HG02981 (cell line): ENCODE data around the gene SRRM2.

Experiments
- ATAC-seq: cut with Tn5 transposase; IDR thresholded peaks from one replicate; pipeline ENCODE4 v1.9.1; 2021; ENCODE audit warnings: mild to moderate bottlenecking, moderate library complexity; ENCODE audit not compliant: unreplicated experiment

The SRRM2 gene

DNA sequence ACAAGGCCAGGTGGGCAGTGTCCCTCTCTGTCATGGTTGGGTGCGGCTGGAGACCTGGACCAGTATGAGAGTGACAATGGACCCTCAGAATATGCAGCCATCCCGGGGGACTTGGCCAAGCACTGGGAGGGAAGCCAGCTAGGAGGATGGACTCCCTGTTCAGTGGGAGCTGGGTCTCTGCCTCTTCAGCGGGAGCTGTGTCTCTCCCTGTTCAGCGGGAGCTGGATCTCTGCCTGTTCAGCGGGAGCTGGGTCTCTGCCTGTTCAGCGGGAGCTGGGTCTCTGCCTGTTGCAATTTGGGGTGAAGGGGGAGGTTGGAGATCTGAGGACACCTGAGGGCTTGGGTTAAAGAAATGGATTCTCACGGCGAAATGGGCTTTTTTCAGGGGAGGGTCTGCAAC lies 38.7 kb downstream of the SRRM2 start:
- no peak for ATAC-seq

DNA sequence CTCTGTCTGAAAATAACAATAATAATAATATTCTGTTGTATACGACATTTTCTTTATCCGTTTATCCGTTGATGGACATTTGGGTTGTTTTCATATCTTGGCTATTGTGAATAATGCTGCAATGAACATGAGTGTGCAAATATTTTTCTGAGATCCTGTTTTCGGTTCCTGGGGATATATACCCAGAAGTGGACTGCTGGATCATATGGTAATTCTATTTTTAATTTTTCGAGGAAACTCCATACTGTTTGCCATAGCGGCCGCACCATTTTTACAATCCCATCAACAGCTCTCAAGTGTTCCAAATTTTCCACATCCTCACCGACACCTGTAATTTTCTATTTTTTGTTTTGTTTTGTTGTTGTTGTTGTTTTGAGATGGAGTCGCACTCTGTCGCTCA lies 40.5 kb downstream of the SRRM2 start:
- no peak for ATAC-seq

GRCh38 chr16:2795395-2796143 lies 43.1 kb downstream of the SRRM2 start:
- ATAC-seq: no peak

DNA sequence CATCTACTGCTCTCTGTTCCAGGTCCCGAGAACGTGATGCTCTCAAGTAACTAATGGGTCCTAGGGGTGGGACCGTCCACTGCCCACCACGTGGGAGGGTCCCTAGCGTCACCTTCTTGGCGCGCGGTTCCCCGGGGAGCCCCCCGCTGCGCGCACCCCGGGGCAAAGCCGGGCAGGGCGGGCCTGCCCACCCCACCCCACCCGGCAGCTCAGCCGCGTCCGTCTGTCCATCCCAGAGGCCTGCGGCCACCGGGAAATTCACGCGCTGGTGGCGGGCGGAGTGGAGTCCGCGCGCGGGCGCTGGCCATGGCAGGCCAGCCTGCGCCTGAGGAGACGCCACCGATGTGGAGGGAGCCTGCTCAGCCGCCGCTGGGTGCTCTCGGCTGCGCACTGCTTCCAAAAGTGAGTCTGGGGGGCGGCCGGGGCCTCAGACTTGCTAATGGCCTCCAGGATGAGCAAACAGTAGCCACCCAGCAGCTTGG lies 46.3 kb downstream of the SRRM2 start:
- ATAC-seq: no peak

DNA sequence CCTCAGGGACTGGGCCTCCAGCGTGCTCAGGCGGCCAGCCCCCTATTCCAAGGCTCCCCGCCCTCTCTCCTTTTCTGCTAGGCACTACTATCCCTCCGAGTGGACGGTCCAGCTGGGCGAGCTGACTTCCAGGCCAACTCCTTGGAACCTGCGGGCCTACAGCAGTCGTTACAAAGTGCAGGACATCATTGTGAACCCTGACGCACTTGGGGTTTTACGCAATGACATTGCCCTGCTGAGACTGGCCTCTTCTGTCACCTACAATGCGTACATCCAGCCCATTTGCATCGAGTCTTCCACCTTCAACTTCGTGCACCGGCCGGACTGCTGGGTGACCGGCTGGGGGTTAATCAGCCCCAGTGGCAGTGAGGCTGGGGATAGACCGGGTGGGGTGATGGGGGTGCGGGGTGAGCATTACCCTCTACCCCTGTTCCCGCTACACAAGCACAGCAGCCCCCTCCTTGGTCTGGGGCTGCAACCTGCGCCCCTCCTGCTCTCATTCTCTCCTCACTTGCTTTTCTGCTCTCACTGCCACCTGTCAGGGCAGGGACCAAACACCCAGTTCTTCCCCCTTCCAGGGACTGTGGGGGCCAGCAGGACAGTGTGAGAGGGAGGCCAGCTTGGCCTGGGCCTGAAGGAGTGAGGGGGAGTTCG lies 46.9 kb downstream of the SRRM2 start:
- ATAC-seq: no peak

GRCh38 chr16:2799859-2800226 lies 47.4 kb downstream of the SRRM2 start:
- ATAC-seq: no peak

DNA sequence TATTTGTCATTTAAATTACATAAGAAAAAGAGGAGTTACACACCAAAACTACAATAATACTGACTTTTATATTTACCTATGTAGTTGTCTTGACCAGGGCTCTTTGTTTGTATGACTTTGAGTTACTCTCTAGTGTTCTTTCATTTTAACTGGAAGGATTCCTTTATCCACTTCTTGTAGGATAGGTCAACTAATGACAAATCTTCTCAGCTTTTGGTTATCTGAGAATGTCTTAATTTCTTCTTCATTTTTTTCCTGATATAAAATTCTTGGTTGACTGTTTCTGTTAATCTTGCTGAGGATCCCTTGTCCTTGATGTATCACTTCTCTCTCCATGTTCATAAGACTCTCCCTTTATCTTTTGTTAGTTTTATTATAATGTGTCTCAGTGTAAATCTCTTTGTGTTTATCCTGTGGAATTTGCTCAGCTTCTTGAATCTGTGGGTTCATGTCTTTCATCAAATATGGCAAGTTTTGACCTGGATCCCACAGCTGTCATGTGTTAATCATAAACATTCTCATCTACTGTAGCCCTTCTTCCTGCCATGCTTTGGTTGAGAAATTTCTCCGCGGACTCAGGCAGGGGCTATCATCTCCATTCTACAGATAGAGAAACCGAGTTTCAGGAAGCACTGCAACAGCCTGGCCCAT lies 51.2 kb downstream of the SRRM2 start:
- ATAC-seq: no peak

GRCh38 chr16:2804728-2805127 lies 52.3 kb downstream of the SRRM2 start:
- no peak for ATAC-seq

- no peak for ATAC-seq
These were observed 53.8 kb downstream of the SRRM2 start for GRCh38 chr16:2806286-2806685.

DNA sequence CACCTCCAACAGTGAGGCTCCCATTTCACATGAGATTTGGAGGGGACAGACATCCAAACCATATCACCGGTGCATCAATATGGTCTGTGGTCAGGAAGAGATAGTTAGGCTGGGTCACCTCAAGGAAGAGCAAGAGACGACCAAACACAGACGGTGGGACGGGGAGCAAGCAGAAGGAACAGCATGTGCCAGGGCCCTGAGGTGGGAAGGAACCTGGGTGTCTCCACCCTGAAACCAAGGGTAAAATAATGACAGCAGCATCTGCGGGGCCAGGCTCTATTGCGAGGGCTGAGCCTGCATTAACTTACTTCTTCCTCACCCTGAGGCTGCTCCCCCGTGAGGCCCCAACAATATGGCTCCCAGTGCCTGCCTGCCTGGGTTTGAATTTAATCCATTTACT lies 55.7 kb downstream of the SRRM2 start:
- no peak for ATAC-seq

GRCh38 chr16:2809149-2809760 lies 56.8 kb downstream of the SRRM2 start:
- no peak for ATAC-seq

- ATAC-seq: no peak
These were observed 58.2 kb downstream of the SRRM2 start for GRCh38 chr16:2810651-2811050.

GRCh38 chr16:2811703-2812471 lies 59.4 kb downstream of the SRRM2 start:
- ATAC-seq: no peak

DNA sequence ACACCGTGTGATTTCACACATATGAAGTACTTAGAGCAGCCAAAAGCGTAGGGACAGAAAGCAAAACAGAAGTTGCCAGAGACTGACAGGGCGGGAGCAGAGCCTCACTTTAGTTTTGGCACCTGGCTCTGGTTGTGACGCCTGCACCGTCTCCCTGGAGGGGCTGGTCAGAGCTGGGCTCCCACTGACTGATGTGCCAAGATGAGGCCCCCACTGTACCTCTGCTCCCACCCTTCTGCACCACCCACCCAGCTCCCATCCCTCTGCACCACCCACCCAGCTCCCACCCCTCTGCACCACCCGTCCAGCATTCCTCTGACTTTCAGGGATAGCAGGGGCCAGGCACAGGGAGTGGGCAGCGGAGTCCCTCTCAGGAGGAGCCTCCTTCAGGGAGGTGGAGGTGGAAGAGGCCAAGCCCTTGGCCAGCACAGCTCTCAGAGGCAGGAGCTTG lies 61.4 kb downstream of the SRRM2 start:
- ATAC-seq: no peak

- no peak for ATAC-seq
These were observed 62.3 kb downstream of the SRRM2 start for GRCh38 chr16:2814551-2815298.

DNA sequence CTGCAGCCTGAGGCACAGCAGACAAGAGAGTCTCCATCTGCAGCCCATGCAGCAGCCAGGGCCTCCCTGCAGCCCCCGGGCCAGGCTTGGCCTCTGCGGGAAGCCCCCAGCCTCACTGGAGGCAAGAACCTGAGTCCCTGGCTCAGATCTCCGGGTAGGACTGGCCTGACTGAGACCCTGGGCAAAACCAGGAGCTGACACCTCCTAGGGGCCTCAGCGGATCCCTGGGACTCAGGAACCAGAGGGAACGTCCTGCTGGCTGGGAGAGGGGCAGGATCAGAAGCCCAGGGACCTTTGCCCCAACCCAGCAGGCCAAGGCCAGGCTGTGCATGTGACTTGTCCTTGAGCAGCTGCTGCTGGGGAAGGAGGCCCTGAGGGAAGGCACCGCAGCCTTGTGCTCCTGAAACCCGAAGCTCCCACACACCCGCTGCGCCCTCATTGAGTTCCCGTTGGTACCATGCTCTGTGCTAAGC lies 62.9 kb downstream of the SRRM2 start:
- no peak for ATAC-seq

DNA sequence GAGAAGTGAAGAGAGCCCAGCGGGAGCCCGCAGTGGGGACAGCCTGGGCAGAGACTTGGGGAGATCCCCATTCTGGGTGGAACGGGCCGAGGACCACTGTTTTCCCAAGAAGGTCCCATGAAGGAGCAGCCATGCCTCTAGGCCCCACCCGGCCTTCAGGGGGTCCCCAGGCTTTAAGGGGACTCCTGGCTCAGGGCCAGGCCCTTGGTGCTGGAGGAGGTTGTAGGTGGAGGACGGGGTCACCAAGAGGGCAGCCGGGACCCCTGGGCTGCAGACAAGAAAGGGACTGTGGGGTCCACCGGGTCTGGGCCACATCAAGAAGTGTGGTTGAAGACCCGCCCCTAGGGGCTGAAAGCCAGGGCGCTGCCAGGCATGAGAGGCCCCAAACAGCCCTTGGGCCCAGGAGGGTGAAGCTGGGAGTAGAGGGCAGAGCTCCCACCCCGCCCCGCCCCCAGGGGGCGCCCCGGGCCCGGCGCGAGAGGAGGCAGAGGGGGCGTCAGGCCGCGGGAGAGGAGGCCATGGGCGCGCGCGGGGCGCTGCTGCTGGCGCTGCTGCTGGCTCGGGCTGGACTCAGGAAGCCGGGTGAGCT lies 64.4 kb downstream of the SRRM2 start, which contains the start of gene PRSS21:
Gene PRSS21 (plus strand): TSS at position 487 of the 589 bp plus-strand sequence. CDS start 32 bp downstream, at position 519.
- no peak for ATAC-seq

DNA sequence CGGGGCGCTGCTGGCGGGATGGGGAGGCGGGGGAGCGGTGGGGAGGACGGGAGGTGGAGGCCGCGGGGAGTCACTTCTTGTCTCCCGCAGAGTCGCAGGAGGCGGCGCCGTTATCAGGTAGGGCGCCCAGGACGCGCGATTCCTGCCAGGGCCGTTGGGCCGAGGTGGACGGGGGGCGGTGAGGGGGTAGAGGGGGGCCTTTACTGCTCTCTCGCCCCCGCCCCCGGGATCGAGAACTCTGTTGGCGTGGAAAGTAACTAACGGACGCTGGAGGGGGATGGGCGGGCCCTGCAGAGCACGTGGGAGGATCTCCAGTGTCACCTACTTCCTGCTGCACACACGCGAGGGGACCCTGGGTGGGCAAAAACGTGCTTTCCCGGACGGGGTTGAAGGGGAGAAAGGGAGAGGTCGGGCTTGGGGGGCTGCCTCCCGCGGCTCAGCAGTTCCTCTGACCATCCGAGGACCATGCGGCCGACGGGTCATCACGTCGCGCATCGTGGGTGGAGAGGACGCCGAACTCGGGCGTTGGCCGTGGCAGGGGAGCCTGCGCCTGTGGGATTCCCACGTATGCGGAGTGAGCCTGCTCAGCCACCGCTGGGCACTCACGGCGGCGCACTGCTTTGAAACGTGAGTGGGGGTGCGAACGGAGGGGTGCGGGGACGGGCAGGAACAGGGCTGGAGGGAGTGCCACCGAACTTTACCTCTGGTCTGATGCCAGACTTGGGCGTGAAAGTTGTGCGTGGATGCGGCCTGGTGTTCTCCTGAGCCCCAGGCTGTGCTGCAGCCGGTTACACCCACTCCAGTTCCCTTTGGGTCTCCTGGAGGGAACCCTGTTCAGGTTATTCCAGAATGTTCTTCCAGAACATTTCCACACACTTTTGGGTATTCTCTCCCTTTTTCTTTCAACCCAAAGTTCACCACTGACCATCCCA lies 65.2 kb downstream of the SRRM2 start:
- no peak for ATAC-seq
